Measurements from ENCODE around the gene C3orf85.

C3orf85 gene

GRCh38 chr3:109154979-109155378 lies 18.5 kb downstream of the C3orf85 start:
- no peak for DNase-seq

GRCh38 chr3:109155828-109156227 lies 19.3 kb downstream of the C3orf85 start:
- DNase-seq = no peak

GRCh38 chr3:109161487-109162123 lies 25.1 kb downstream of the C3orf85 start:
- no peak for DNase-seq

- DNase-seq = no peak
These were observed 29.4 kb downstream of the C3orf85 start for GRCh38 chr3:109165905-109166304.

- DNase-seq = no peak
These were observed 35.0 kb downstream of the C3orf85 start for GRCh38 chr3:109171479-109171878.

- no peak for DNase-seq
These were observed 38.9 kb downstream of the C3orf85 start for GRCh38 chr3:109175411-109175810.

GRCh38 chr3:109176726-109177125 lies 40.2 kb downstream of the C3orf85 start:
- no peak for DNase-seq

GRCh38 chr3:109177908-109178307 lies 41.4 kb downstream of the C3orf85 start:
- no peak for DNase-seq

GRCh38 chr3:109178708-109179107 lies 42.2 kb downstream of the C3orf85 start:
- DNase-seq = no peak

GRCh38 chr3:109184726-109185125 lies 48.2 kb downstream of the C3orf85 start:
- no peak for DNase-seq

GRCh38 chr3:109187390-109187789 lies 50.9 kb downstream of the C3orf85 start:
- DNase-seq = no peak

- DNase-seq = no peak
These were observed 52.2 kb downstream of the C3orf85 start for GRCh38 chr3:109188741-109189140.

- DNase-seq = no peak
These were observed 54.9 kb downstream of the C3orf85 start for GRCh38 chr3:109191421-109191820.

- DNase-seq = no peak
These were observed 59.3 kb downstream of the C3orf85 start for GRCh38 chr3:109195815-109196214.

Measured in activated CD4-positive, alpha-beta T cell treated with anti-CD3 and anti-CD28 coated beads, Interleukin-10, Interleukin-2, amounts not matched to agents 100 ng/mL and 50 ng/mL, durations not matched to agents 16 hours and 8 hours (primary cell).